GM08714 (cell line): Measurements from ENCODE around the gene CEP97.
A peak's percentile ranks its signal among the peaks of the same experiment; 100 is the strongest.
"Not testable (repeated sequence)": the region's sequence is repeated elsewhere in the genome, so short reads cannot be mapped to it uniquely, and the experiment has no call there.

Experiments used
- H3K4me3 ChIP-seq: fragments of 200-500 bp; sonication (Bioruptor generic); 2 replicates; pipeline ENCODE4 v1.5.1; 2014; ENCODE audit warnings: mild to moderate bottlenecking, low read length, inconsistent platforms
- ZNF274 ChIP-seq: IDR thresholded peaks from 2 replicates; pipeline ENCODE4 v1.6.1; 2012; ENCODE audit warnings: mild to moderate bottlenecking, low read depth, low read length

The CEP97 gene, protein sequence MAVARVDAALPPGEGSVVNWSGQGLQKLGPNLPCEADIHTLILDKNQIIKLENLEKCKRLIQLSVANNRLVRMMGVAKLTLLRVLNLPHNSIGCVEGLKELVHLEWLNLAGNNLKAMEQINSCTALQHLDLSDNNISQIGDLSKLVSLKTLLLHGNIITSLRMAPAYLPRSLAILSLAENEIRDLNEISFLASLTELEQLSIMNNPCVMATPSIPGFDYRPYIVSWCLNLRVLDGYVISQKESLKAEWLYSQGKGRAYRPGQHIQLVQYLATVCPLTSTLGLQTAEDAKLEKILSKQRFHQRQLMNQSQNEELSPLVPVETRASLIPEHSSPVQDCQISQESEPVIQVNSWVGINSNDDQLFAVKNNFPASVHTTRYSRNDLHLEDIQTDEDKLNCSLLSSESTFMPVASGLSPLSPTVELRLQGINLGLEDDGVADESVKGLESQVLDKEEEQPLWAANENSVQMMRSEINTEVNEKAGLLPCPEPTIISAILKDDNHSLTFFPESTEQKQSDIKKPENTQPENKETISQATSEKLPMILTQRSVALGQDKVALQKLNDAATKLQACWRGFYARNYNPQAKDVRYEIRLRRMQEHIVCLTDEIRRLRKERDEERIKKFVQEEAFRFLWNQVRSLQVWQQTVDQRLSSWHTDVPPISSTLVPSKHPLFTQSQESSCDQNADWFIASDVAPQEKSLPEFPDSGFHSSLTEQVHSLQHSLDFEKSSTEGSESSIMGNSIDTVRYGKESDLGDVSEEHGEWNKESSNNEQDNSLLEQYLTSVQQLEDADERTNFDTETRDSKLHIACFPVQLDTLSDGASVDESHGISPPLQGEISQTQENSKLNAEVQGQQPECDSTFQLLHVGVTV

DNA sequence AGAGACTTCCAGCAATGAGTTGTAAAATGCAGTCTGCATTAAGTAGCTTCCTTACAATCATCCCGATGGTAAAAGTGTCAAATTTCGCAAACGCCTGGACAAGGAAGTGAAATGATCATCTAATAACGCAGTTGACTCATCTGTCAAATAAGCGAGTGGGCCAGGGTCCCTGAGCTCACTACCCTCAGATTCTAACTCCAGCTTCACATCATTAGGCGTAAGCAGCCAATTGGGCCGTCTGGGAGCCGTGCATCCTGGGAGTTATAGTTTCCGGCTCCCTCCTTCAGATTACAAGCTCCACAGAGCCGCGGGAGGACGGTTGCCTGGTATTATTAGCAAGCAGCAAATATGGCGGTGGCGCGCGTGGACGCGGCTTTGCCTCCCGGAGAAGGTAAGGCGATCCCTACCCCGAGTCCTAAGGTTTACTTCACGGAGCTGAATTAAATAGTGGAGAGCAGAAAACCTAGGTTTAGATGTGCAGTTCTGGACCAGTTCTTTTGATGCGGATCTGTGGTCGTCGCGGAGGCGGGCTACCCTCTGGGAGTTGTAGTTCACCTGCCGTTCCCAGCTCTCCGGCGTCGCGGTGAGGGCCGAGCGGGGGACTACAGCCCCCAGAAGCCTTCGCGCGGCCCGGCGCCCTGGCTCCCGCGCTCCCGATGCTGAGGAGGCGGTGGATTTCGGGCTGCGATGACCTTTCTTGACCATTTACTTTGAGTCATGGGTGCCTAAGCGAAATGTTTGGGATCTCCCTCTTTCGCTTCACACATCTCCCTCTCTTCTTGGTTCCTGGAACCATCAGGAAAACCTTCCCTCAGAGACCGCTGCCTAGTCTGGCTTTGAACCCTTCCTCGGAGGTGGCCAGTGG lies at the start of gene CEP97:
Gene CEP97 (plus strand): TSS at position 286 of the 865 bp plus-strand sequence. CDS start 63 bp downstream, at position 349.
- H3K4me3 ChIP-seq = peak within 1 kb of the TSS; percentile 72

DNA sequence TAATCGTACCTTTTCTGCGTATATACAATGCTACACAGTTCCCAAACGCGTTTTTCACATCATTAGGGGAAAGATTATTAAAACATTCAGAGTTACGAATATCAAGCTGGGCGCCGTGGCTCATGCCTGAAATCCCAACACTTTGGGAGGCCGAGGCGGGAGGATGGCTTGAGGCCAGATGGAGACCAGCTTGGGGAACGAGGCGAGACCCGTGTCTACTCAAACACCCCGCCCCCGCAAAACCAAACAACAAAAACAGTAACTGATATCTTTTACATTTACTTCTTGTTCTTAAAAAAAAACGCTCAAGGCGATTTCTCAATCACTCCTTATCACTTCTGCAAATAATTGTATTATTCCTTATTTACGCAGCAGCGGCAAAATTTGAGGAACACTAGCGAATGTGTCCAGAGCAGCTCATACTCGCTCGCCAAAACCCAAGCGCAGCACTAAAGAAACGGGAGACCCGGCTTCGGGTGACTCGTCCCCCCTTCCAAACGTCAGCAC lies 48.7 kb upstream of the CEP97 start:
- no peak for TF ChIP-seq ZNF274
- H3K4me3 ChIP-seq = peak overlapping the region; percentile 97

More for the DNA sequence above, at the start of gene CEP97:
- no peak for TF ChIP-seq ZNF274

DNA sequence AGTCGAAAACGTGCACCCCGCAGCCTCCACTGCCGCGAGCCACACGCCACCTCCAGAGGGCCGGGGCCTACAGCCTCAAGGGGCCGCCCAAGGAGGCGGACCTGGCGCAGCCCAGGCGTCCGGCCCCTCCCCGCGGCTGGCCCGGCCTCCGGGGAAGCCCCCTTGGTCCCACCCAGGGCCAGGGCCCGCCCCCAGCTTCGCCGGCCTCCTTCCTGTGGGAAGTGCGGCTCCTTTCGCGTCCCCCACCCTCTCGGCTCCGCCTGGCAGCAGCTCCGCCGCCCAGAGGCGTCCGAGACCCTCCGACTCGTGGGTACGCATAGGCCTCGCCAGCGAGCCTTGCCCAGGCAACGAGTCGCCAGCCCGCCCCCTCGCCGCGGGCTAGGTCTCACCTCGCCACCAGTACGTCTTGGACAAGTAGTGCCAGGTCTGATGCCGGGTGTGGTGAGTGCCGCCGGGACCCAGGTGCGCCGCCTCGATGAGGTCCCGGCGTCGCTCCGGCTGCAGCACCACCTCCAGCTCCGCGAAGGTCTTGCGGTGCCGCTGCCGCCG lies 48.1 kb upstream of the CEP97 start:
- H3K4me3 ChIP-seq = peak overlapping the region; percentile 97
- no peak for TF ChIP-seq ZNF274

DNA sequence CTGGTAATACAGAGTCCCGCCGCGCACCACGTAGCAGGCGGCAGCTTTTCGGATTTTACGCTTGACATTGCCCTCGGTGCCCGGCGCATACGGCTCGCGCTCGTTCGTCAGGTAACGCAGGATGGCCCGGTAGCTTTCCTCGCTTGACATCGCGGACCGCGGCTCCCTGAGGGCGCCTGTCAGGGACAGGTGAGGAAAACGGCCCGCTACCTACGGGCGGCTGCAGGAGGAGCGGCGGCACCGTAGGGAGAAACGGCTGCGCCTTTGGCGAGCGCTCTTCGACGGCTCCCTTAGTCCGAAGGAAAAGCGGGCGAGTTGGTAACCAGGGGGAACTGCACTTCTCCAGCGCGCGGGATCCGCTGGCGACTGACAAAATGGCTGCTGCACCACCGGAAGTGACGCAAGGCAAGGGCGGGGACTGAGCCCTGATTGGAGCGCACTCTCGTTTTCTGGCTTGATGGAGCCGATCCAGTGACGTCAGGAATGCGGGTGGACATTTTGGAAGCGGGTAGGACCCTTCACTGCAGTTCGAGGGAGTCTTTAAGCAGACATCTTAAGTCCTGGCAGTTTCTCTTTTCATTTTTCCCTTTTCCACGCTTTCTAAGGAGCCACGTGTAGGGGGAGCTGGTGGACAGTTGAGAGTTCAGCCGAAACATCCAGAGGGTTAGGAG lies 47.5 kb upstream of the CEP97 start, which contains the start of gene ZBTB11:
Gene ZBTB11 (minus strand): TSS at position 368 of the 671 bp plus-strand sequence. CDS start 218 bp downstream, at position 150.
- H3K4me3 ChIP-seq = peak within 1 kb of the TSS; percentile 97

DNA sequence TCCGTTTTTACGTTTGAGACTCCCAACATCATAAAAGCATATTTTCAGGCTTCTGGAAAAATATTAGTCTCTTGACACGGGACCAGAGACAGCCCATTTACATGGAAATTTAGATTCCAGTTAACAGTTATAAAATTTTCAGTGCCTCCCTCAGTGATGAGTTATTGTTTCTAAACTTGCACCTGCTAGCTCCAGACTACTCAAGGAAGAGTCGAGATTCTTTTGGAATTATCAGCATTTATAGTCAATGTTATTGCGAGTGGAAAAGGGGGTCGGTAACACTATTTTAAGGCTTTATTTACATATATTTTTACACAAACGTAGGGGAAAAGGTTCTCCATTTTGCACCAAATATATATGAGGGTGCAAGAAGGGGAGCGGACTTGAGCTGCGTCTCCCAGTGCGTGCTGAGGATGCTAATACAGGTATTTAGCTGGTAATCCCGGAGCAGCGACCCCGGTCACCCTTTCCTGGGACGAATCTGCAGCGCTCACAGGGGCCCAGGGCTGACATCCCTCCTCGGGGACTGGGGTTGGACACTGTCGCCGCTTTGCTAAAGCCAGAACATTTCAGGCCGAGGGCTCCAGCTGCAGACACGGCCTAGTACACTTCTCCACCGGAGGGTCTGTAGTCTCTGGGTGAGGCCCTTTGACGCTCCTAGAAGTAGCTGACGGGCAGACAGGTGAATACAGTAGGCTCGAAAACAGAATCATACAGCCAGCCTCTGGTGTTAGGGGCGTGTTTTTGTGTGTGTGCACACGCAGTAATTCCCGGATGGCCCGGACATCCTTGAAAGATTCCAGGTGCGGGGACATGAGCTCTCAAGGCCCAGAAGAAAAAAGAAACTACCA lies 46.8 kb upstream of the CEP97 start:
- no peak for TF ChIP-seq ZNF274
- H3K4me3 ChIP-seq = peak overlapping the region; percentile 70

More for the DNA sequence above, 47.5 kb upstream of the CEP97 start, which contains the start of gene ZBTB11:
- TF ChIP-seq ZNF274 = no peak

GRCh38 chr3:101678837-101679236 lies 45.6 kb upstream of the CEP97 start:
- not testable (repeated sequence) for H3K4me3 ChIP-seq

DNA sequence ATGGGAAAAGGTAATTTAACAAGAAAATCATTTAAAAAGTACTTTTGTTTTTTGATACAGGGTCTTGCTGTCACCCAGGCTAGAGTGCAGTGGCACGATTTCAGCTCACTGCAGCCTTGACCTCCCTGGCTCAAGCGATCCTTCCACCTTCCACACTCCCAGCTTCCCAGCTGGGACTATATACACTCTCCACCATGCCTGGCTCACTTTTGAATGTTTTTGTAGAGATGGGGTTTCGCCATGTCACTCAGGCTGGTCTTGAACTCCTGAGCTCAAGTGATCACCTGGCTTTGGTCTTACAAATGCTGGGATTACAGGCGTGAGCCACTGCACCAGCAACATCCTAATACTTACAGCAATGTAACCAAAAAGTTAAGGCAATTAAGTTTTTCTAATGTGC lies 43.9 kb upstream of the CEP97 start:
- no peak overlapping the region for H3K4me3 ChIP-seq
- no peak for TF ChIP-seq ZNF274

DNA sequence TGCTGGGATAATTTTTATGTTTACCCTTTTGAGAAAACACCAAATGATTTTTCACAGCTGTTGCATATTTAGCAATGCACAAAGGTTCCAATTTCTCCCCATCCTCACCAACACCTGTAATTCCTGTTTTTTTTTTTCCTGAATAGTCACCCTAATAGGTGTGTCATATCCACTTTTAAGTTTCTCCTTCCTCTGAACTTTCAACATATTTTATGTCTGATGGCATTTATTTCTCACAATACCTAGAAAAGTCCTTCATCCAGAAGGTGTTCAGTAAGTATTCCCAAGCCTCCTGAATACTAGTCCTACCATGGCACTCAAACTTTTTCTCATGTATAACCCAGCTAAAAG lies 39.4 kb upstream of the CEP97 start:
- TF ChIP-seq ZNF274 = no peak
- peak overlapping the region; percentile 97 for H3K4me3 ChIP-seq

DNA sequence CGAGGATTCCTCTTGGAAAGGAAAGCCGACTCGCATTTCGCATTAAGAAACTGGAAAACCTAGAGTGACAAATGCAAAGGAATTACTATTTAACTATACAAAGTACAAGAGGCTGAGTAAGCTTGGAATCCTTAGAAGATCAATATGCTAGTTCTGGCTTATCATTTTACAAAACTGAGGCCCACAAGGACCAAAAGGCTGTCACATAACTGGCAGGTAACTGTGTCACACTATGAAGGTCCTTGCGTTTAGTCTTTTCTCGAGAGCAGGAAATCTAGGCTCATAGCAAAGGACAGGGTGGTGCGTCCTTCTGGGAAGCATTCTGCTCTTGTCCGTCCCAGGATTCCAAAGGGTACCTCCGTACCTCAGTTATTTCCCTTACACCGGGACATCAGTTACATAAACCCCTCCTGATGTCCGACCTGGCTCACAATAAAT lies 38.5 kb upstream of the CEP97 start:
- TF ChIP-seq ZNF274 = no peak
- peak overlapping the region; percentile 97 for H3K4me3 ChIP-seq

GRCh38 chr3:101687142-101687931 lies 37.1 kb upstream of the CEP97 start:
- TF ChIP-seq ZNF274 = no peak
- H3K4me3 ChIP-seq = peak overlapping the region; percentile 97

- no peak for TF ChIP-seq ZNF274
- no peak overlapping the region for H3K4me3 ChIP-seq
Measured at GRCh38 chr3:101689286-101689685, 35.1 kb upstream of the CEP97 start.
